Immature natural killer cell (primary cell): ENCODE results near the gene OXT. TPM values are rescaled to one million over a fixed set of nuclear protein-coding genes. Genes with fewer than 3 reads are reported as not detected.

Experiments used
- DNase-seq, 3 donors: peaks; one replicate each; pipeline ENCODE4 v3.0.0; 2022; ENCODE audit warnings: mixed read lengths in 1 of 3
- H3K27ac Mint-ChIP-seq, 6 donors: one replicate each; pipeline ENCODE4 v1.8.0; 2020; ENCODE audit warnings: mixed read lengths in 6 of 6, mild to moderate bottlenecking in 5 of 6, inconsistent platforms in 4 of 6, moderate library complexity in 3 of 6
- H3K27me3 Mint-ChIP-seq, 3 donors: one replicate each; pipeline ENCODE4 v1.8.0; 2020 to 2021; ENCODE audit warnings: low read depth in 3 of 3, mild to moderate bottlenecking in 3 of 3, mixed read lengths in 3 of 3, moderate library complexity in 3 of 3, inconsistent platforms in 1 of 3
- H3K36me3 Mint-ChIP-seq, 3 donors: one replicate each; pipeline ENCODE4 v1.8.0; 2020; ENCODE audit warnings: mixed read lengths in 3 of 3, inconsistent platforms in 2 of 3, mild to moderate bottlenecking in 2 of 3
- H3K4me1 Mint-ChIP-seq, 2 donors: one replicate each; pipeline ENCODE4 v1.8.0; 2020; ENCODE audit warnings: inconsistent platforms in 2 of 2, mild to moderate bottlenecking in 2 of 2, mixed read lengths in 2 of 2, moderate library complexity in 1 of 2
- H3K4me3 Mint-ChIP-seq, 5 donors: one replicate each; pipeline ENCODE4 v1.8.0; 2020; ENCODE audit warnings: mild to moderate bottlenecking in 5 of 5, mixed read lengths in 5 of 5, inconsistent platforms in 3 of 5, moderate library complexity in 3 of 5
- H3K9me3 Mint-ChIP-seq, 6 donors: one replicate each; pipeline ENCODE4 v1.8.0; 2020; ENCODE audit warnings: mild to moderate bottlenecking in 6 of 6, mixed read lengths in 6 of 6, inconsistent platforms in 4 of 6, moderate library complexity in 3 of 6
- polyA plus RNA-seq, 3 donors: library from polyadenylated mRNA; unstranded; fragments of 300-500 nt; fragmentation: Illumina TruSeq; gene quantifications; one replicate each; pipeline ENCODE4 v1.2.3, GENCODE V29; 2021

OXT gene
- polyA plus RNA-seq, 3 donors from 2014 or later = 1.1 TPM; not detected in 2

GRCh38 chr20:3101737-3102574 is 30.5 kb downstream of the OXT start:
- Mint-ChIP-seq H3K4me1 (peaks cover 18 to 19% of the 10 kb centered on the region in 2 donors), H3K4me3 (peak overlapping the region; percentile 25 to 76 (median 64)), H3K27me3 (peaks cover 2 to 14% (median 10%) of the 10 kb centered on the region in 3 donors), H3K27ac (peak overlapping the region in 3 of 6 donors; percentile 9 to 47 (median 20)), H3K9me3 (no peaks in the 10 kb centered on the region), H3K36me3 (peaks cover 0 to 3% (median 0%) of the 10 kb centered on the region in 3 donors)
- DNase-seq = peak; percentile 49 to 55 (median 53)

GRCh38 chr20:3102575-3103368 is 31.4 kb downstream of the OXT start:
- H3K4me3 Mint-ChIP-seq = peak overlapping the region; percentile 25 to 79 (median 64)
- H3K4me1 Mint-ChIP-seq = peaks cover 18 to 19% of the 10 kb centered on the region in 2 donors
- H3K27ac Mint-ChIP-seq = peak overlapping the region in 3 of 6 donors; percentile 13 to 70 (median 47)
- DNase-seq = no peak
- peaks cover 3 to 14% (median 10%) of the 10 kb centered on the region in 3 donors for H3K27me3 Mint-ChIP-seq
- H3K36me3 Mint-ChIP-seq = peaks cover 0 to 3% (median 0%) of the 10 kb centered on the region in 3 donors
- no peaks in the 10 kb centered on the region for H3K9me3 Mint-ChIP-seq

GRCh38 chr20:3103369-3104032 is 32.1 kb downstream of the OXT start:
- peaks cover 0 to 3% (median 0%) of the 10 kb centered on the region in 3 donors for H3K36me3 Mint-ChIP-seq
- no peaks in the 10 kb centered on the region for H3K9me3 Mint-ChIP-seq
- no peak for DNase-seq
- H3K4me3 Mint-ChIP-seq = no peak overlapping the region
- peaks cover 18 to 19% of the 10 kb centered on the region in 2 donors for H3K4me1 Mint-ChIP-seq
- H3K27me3 Mint-ChIP-seq = peaks cover 3 to 12% (median 7%) of the 10 kb centered on the region in 3 donors
- peak overlapping the region in 1 of 6 donors; percentile 47 for H3K27ac Mint-ChIP-seq

- Mint-ChIP-seq H3K9me3 (no peaks in the 10 kb centered on the region), H3K27me3 (peaks cover 2 to 10% (median 3%) of the 10 kb centered on the region in 3 donors), H3K4me3 (no peak overlapping the region), H3K4me1 (peaks cover 18 to 19% of the 10 kb centered on the region in 2 donors), H3K27ac (no peak overlapping the region), H3K36me3 (peaks cover 0 to 3% (median 0%) of the 10 kb centered on the region in 3 donors)
- DNase-seq = no peak
Observed at GRCh38 chr20:3105256-3106137, 34.1 kb downstream of the OXT start.

GRCh38 chr20:3106185-3106584 is 34.8 kb downstream of the OXT start:
- Mint-ChIP-seq H3K4me1 (peaks cover 18 to 19% of the 10 kb centered on the region in 2 donors), H3K27me3 (peaks cover 2 to 12% (median 2%) of the 10 kb centered on the region in 3 donors), H3K9me3 (no peaks in the 10 kb centered on the region), H3K27ac (no peak overlapping the region), H3K4me3 (no peak overlapping the region), H3K36me3 (peaks cover 0 to 7% (median 3%) of the 10 kb centered on the region in 3 donors)
- no peak for DNase-seq

GRCh38 chr20:3106658-3107463 is 35.4 kb downstream of the OXT start:
- peaks cover 2 to 8% (median 2%) of the 10 kb centered on the region in 3 donors for H3K27me3 Mint-ChIP-seq
- H3K4me3 Mint-ChIP-seq = no peak overlapping the region
- H3K4me1 Mint-ChIP-seq = peaks cover 14 to 15% of the 10 kb centered on the region in 2 donors
- H3K27ac Mint-ChIP-seq = peak overlapping the region in 1 of 6 donors; percentile 22
- peaks cover 0 to 11% (median 8%) of the 10 kb centered on the region in 3 donors for H3K36me3 Mint-ChIP-seq
- no peak for DNase-seq
- no peaks in the 10 kb centered on the region for H3K9me3 Mint-ChIP-seq

- H3K4me3 Mint-ChIP-seq = no peak overlapping the region
- H3K27ac Mint-ChIP-seq = no peak overlapping the region
- peaks cover 7 to 8% of the 10 kb centered on the region in 2 donors for H3K4me1 Mint-ChIP-seq
- peaks cover 0 to 11% (median 10%) of the 10 kb centered on the region in 3 donors for H3K36me3 Mint-ChIP-seq
- H3K27me3 Mint-ChIP-seq = peaks cover 2 to 4% (median 2%) of the 10 kb centered on the region in 3 donors
- DNase-seq = no peak
- H3K9me3 Mint-ChIP-seq = no peaks in the 10 kb centered on the region
Observed at GRCh38 chr20:3107464-3108025, 36.1 kb downstream of the OXT start.

- H3K9me3 Mint-ChIP-seq = no peaks in the 10 kb centered on the region
- H3K4me1 Mint-ChIP-seq = no peaks in the 10 kb centered on the region
- H3K36me3 Mint-ChIP-seq = peaks cover 6 to 21% (median 19%) of the 10 kb centered on the region in 3 donors
- H3K27me3 Mint-ChIP-seq = peaks cover 0 to 4% (median 2%) of the 10 kb centered on the region in 3 donors
- no peak for DNase-seq
- no peak overlapping the region for H3K4me3 Mint-ChIP-seq
- H3K27ac Mint-ChIP-seq = no peak overlapping the region
Observed at GRCh38 chr20:3109350-3110302, 38.2 kb downstream of the OXT start.

- H3K27me3 Mint-ChIP-seq = peaks cover 0 to 2% (median 2%) of the 10 kb centered on the region in 3 donors
- H3K9me3 Mint-ChIP-seq = no peaks in the 10 kb centered on the region
- H3K36me3 Mint-ChIP-seq = peaks cover 6 to 21% (median 16%) of the 10 kb centered on the region in 3 donors
- no peak overlapping the region for H3K27ac Mint-ChIP-seq
- no peaks in the 10 kb centered on the region for H3K4me1 Mint-ChIP-seq
- no peak overlapping the region for H3K4me3 Mint-ChIP-seq
- DNase-seq = no peak
Observed at GRCh38 chr20:3111507-3111906, 40.1 kb downstream of the OXT start.

- Mint-ChIP-seq H3K27ac (no peak overlapping the region), H3K27me3 (peaks cover 0 to 3% (median 2%) of the 10 kb centered on the region in 3 donors)
Observed at GRCh38 chr20:3111995-3112394, 40.6 kb downstream of the OXT start.

More at GRCh38 chr20:3111995-3112394, 40.6 kb downstream of the OXT start:
- no peak for DNase-seq
- H3K4me3 Mint-ChIP-seq = no peak overlapping the region
- H3K4me1 Mint-ChIP-seq = no peaks in the 10 kb centered on the region
- no peaks in the 10 kb centered on the region for H3K9me3 Mint-ChIP-seq
- peaks cover 6 to 21% (median 16%) of the 10 kb centered on the region in 3 donors for H3K36me3 Mint-ChIP-seq
